Measurements from ENCODE around the gene LTBP3.

LTBP3 gene

GRCh38 chr11:65497141-65498041, 60.8 kb downstream of the LTBP3 start:
- DNase-seq (ENCODE audit: low spot score) (peak; percentile 91), FAIRE-seq (no peak)

GRCh38 chr11:65496304-65497140, 61.6 kb downstream of the LTBP3 start:
- FAIRE-seq (no peak), DNase-seq (ENCODE audit: low spot score) (no peak)

- FAIRE-seq = no peak
- DNase-seq (ENCODE audit: low spot score) = peak; percentile 74
These were observed 64.6 kb downstream of the LTBP3 start for GRCh38 chr11:65493367-65494176.

GRCh38 chr11:65492637-65493366, 65.4 kb downstream of the LTBP3 start:
- FAIRE-seq = no peak
- no peak for DNase-seq (ENCODE audit: low spot score)

GRCh38 chr11:65492387-65492636, 65.8 kb downstream of the LTBP3 start:
- no peak for DNase-seq (ENCODE audit: low spot score)
- FAIRE-seq = no peak

GRCh38 chr11:65491614-65492386, 66.4 kb downstream of the LTBP3 start:
- DNase-seq (ENCODE audit: low spot score) (no peak), FAIRE-seq (no peak)

GRCh38 chr11:65491163-65491465, 67.0 kb downstream of the LTBP3 start:
- FAIRE-seq (no peak), DNase-seq (ENCODE audit: low spot score) (no peak)

GRCh38 chr11:65489706-65490320, 68.3 kb downstream of the LTBP3 start:
- no peak for FAIRE-seq
- no peak for DNase-seq (ENCODE audit: low spot score)

GRCh38 chr11:65489035-65489705, 69.0 kb downstream of the LTBP3 start:
- FAIRE-seq = no peak
- no peak for DNase-seq (ENCODE audit: low spot score)

All from urothelium cell line (cell line).